Liver (tissue), 9 donors: ENCODE measurements around the gene ETV6. TPM values are rescaled to one million over a fixed set of nuclear protein-coding genes. Genes with fewer than 3 reads are reported as not detected.

Experiments used
- DNase-seq: peaks from one replicate; pipeline ENCODE4 v3.0.0-alpha.2; 2017; ENCODE audit warnings: low spot score
- H3K27ac ChIP-seq, 2 donors: one replicate each; pipeline ENCODE4 v1.7.0; 2013; ENCODE audit warnings: inconsistent platforms in 2 of 2, low read length in 2 of 2, control low read depth in 1 of 2, low read depth in 1 of 2, mild to moderate bottlenecking in 1 of 2
- H3K27me3 ChIP-seq, 4 donors: one replicate each; pipeline versions ENCODE4 v1.6.1 to v1.7.0; 2013; ENCODE audit warnings: low read length in 3 of 4, inconsistent platforms in 1 of 4, mild to moderate bottlenecking in 1 of 4, moderate library complexity in 1 of 4; ENCODE audit not compliant: control insufficient read depth in 4 of 4, insufficient read depth in 4 of 4
- H3K36me3 ChIP-seq, 4 donors: one replicate each; pipeline versions ENCODE4 v1.6.1 to v1.7.0; 2013; ENCODE audit warnings: low read length in 3 of 4, mild to moderate bottlenecking in 3 of 4, low read depth in 1 of 4, moderate library complexity in 1 of 4; ENCODE audit not compliant: control insufficient read depth in 4 of 4, insufficient read depth in 3 of 4
- H3K4me1 ChIP-seq, 4 donors: one replicate each; pipeline versions ENCODE4 v1.6.1 to v1.7.0; 2013; ENCODE audit warnings: low read length in 3 of 4, mild to moderate bottlenecking in 3 of 4, moderate library complexity in 1 of 4; ENCODE audit not compliant: control insufficient read depth in 4 of 4, insufficient read depth in 4 of 4
- H3K4me3 ChIP-seq, 3 donors: one replicate each; pipeline versions ENCODE4 v1.6.1 to v1.7.0; 2013; ENCODE audit warnings: low read length in 3 of 3, control low read depth in 1 of 3, low read depth in 1 of 3, mild to moderate bottlenecking in 1 of 3
- H3K9ac ChIP-seq, 2 donors: one replicate each; pipeline ENCODE4 v1.7.0; 2013; ENCODE audit warnings: low read length in 2 of 2, mild to moderate bottlenecking in 2 of 2, moderate library complexity in 2 of 2, control low read depth in 1 of 2, low read depth in 1 of 2
- H3K9me3 ChIP-seq, 4 donors: one replicate each; pipeline versions ENCODE4 v1.6.1 to v1.7.0; 2013; ENCODE audit warnings: low read length in 3 of 4; ENCODE audit not compliant: control insufficient read depth in 4 of 4
- FOXA1 ChIP-seq: IDR thresholded peaks from 2 replicates; pipeline ENCODE4 v1.6.1; 2016; ENCODE audit warnings: antibody characterized with exemption
- GABPA ChIP-seq, 2 donors: IDR thresholded peaks in 1 of 2; conservative IDR thresholded peaks in 1 of 2; 2 replicates each; pipeline ENCODE4 v1.6.1; 2016; ENCODE audit warnings: antibody characterized with exemption in 2 of 2, mild to moderate bottlenecking in 1 of 2, moderate library complexity in 1 of 2
- HNF4G ChIP-seq: IDR thresholded peaks from 2 replicates; pipeline ENCODE4 v1.6.1; 2016; ENCODE audit warnings: antibody characterized with exemption
- JUND ChIP-seq, 2 donors: IDR thresholded peaks; 2 replicates each; pipeline ENCODE4 v1.6.1; 2016; ENCODE audit warnings: antibody characterized with exemption in 2 of 2
- NR2F2 ChIP-seq: IDR thresholded peaks from 2 replicates; pipeline ENCODE4 v1.6.1; 2016; ENCODE audit warnings: antibody characterized with exemption
- RAD21 ChIP-seq, 2 donors: IDR thresholded peaks; 2 replicates each; pipeline ENCODE4 v1.6.1; 2016; ENCODE audit warnings: antibody characterized with exemption in 2 of 2, mild to moderate bottlenecking in 2 of 2
- RXRA ChIP-seq, 2 donors: IDR thresholded peaks; 2 replicates each; pipeline ENCODE4 v1.6.1; 2017 to 2018; ENCODE audit warnings: antibody characterized with exemption in 2 of 2, mild to moderate bottlenecking in 1 of 2
- SP1 ChIP-seq: IDR thresholded peaks from 2 replicates; pipeline ENCODE4 v1.6.1; 2018; ENCODE audit warnings: antibody characterized with exemption, mild to moderate bottlenecking
- TAF1 ChIP-seq: conservative IDR thresholded peaks from 2 replicates; pipeline ENCODE4 v1.6.1; 2016; ENCODE audit warnings: antibody characterized with exemption, mild to moderate bottlenecking
- YY1 ChIP-seq: IDR thresholded peaks from 2 replicates; pipeline ENCODE4 v1.6.1; 2016; ENCODE audit warnings: antibody characterized with exemption, mild to moderate bottlenecking
- WGBS: extraction: QIAGEN DNeasy Blood & Tissue Kit; methylation state at CpG from one replicate; pipeline ENCODE4 v1.1.7; 2013; 5-methylcytosine and 5-hydroxymethylcytosine counted together
- polyA plus RNA-seq, 2 donors: library from polyadenylated mRNA; stranded (reverse) in 1 of 2; unstranded in 1 of 2; fragments of 200-250 nt in 1 of 2; fragments of >200 nt in 1 of 2; fragmentation: Nextera tagmentation in 1 of 2; extraction: Ambion mirVana in 1 of 2; gene quantifications; one replicate each; pipeline versions ENCODE4 v1.2.1 to v1.2.3, GENCODE V29; 2013 to 2015
- total RNA-seq, 2 donors: library from RNA; depleted of rRNA; stranded (reverse); fragments of >200 nt; gene quantifications; one replicate each; pipeline ENCODE4 v1.2.3, GENCODE V29; 2014
- TF ChIP-seq, protein P1 (sequence below): IDR thresholded peaks from 2 replicates; pipeline ENCODE4 v1.6.1; 2016; ENCODE audit warnings: antibody characterized with exemption, mild to moderate bottlenecking
- TF ChIP-seq, protein P2 (sequence below): IDR thresholded peaks from 2 replicates; pipeline ENCODE4 v1.6.1; 2016; ENCODE audit warnings: antibody characterized with exemption
- TF ChIP-seq, protein P3 (sequence below): fragments of 150-350 bp; IDR thresholded peaks from 2 replicates; pipeline ENCODE4 v1.5.1; 2017; ENCODE audit warnings: improper control_type of control experiment, low read depth, low read length; ENCODE audit not compliant: missing input control
- TF ChIP-seq, protein P4 (sequence below): IDR thresholded peaks from 2 replicates; pipeline ENCODE4 v1.6.1; 2016; ENCODE audit warnings: antibody characterized with exemption
- donor health status: healthy.
- donor health status: healthy.
- donor health status: healthy.
- donor health status: healthy.
- donor health status: healthy.

The ETV6 gene
- total and polyA plus RNA-seq, 4 donors: 2.0 to 6.2 (median 3.5) TPM

DNA sequence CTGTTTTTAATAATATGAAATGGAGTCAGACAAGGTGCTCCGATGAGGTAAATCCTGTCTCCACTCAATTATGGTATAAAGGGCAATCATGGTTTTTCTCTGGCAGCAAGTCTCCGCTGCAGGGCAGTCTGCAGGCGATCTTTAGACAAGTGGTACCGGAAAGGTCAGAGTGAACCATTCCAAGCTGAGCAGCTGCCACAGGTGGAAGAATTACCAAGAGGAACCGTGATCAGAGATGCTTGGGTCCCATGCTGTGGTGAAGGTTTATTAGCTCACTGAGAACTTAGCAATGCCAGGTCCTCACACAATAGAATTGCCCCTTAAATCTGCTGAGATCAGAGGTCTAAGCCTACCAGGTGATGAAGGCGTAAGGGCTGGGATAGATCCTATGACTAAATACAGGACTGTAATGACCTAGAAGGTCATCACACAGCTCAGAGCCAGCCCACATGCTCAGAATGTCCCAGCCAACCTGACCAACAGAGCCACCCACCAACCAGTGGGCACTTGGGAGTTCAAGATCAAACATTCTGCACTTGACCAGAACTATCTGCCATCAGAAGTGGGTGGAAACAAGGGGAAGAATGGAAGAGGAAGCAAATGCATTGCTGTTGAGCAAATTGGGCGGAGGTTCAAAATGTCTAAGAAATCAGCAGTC lies 246.1 kb downstream of the ETV6 start:
- Histone ChIP-seq H3K27me3 (no peaks in the 10 kb centered on the region), H3K4me3 (no peak overlapping the region), H3K27ac (no peak overlapping the region), H3K9ac (no peak overlapping the region), H3K9me3 (no peaks in the 10 kb centered on the region), H3K4me1 (no peaks in the 10 kb centered on the region), H3K36me3 (peaks cover 2 to 10% (median 8%) of the 10 kb centered on the region in 4 donors)
- WGBS: 93% methylated on average over 7 of the region's 7 CpGs
- TF ChIP-seq RXRA (IDR thresholded peaks at IDR 0.05): no peak
- no peak for TF ChIP-seq JUND (IDR thresholded peaks at IDR 0.05)
- no peak for TF ChIP-seq HNF4G
- TF ChIP-seq YY1: no peak
- TF ChIP-seq RAD21 (IDR thresholded peaks at IDR 0.05): no peak
- TF ChIP-seq GABPA (IDR thresholded peaks at IDR 0.05 in 1 of 2, conservative IDR thresholded peaks at IDR 0.05 in 1 of 2): no peak
- TF ChIP-seq, protein P1, sequence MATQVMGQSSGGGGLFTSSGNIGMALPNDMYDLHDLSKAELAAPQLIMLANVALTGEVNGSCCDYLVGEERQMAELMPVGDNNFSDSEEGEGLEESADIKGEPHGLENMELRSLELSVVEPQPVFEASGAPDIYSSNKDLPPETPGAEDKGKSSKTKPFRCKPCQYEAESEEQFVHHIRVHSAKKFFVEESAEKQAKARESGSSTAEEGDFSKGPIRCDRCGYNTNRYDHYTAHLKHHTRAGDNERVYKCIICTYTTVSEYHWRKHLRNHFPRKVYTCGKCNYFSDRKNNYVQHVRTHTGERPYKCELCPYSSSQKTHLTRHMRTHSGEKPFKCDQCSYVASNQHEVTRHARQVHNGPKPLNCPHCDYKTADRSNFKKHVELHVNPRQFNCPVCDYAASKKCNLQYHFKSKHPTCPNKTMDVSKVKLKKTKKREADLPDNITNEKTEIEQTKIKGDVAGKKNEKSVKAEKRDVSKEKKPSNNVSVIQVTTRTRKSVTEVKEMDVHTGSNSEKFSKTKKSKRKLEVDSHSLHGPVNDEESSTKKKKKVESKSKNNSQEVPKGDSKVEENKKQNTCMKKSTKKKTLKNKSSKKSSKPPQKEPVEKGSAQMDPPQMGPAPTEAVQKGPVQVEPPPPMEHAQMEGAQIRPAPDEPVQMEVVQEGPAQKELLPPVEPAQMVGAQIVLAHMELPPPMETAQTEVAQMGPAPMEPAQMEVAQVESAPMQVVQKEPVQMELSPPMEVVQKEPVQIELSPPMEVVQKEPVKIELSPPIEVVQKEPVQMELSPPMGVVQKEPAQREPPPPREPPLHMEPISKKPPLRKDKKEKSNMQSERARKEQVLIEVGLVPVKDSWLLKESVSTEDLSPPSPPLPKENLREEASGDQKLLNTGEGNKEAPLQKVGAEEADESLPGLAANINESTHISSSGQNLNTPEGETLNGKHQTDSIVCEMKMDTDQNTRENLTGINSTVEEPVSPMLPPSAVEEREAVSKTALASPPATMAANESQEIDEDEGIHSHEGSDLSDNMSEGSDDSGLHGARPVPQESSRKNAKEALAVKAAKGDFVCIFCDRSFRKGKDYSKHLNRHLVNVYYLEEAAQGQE: no peak
- no peak for TF ChIP-seq TAF1
- TF ChIP-seq, protein P2, sequence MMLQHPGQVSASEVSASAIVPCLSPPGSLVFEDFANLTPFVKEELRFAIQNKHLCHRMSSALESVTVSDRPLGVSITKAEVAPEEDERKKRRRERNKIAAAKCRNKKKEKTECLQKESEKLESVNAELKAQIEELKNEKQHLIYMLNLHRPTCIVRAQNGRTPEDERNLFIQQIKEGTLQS: no peak
- no peak for TF ChIP-seq NR2F2
- TF ChIP-seq, protein P3, sequence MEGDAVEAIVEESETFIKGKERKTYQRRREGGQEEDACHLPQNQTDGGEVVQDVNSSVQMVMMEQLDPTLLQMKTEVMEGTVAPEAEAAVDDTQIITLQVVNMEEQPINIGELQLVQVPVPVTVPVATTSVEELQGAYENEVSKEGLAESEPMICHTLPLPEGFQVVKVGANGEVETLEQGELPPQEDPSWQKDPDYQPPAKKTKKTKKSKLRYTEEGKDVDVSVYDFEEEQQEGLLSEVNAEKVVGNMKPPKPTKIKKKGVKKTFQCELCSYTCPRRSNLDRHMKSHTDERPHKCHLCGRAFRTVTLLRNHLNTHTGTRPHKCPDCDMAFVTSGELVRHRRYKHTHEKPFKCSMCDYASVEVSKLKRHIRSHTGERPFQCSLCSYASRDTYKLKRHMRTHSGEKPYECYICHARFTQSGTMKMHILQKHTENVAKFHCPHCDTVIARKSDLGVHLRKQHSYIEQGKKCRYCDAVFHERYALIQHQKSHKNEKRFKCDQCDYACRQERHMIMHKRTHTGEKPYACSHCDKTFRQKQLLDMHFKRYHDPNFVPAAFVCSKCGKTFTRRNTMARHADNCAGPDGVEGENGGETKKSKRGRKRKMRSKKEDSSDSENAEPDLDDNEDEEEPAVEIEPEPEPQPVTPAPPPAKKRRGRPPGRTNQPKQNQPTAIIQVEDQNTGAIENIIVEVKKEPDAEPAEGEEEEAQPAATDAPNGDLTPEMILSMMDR: no peak
- no peak for TF ChIP-seq FOXA1
- TF ChIP-seq, protein P4, sequence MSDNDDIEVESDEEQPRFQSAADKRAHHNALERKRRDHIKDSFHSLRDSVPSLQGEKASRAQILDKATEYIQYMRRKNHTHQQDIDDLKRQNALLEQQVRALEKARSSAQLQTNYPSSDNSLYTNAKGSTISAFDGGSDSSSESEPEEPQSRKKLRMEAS: no peak
- TF ChIP-seq SP1: no peak
- no peak for DNase-seq

DNA sequence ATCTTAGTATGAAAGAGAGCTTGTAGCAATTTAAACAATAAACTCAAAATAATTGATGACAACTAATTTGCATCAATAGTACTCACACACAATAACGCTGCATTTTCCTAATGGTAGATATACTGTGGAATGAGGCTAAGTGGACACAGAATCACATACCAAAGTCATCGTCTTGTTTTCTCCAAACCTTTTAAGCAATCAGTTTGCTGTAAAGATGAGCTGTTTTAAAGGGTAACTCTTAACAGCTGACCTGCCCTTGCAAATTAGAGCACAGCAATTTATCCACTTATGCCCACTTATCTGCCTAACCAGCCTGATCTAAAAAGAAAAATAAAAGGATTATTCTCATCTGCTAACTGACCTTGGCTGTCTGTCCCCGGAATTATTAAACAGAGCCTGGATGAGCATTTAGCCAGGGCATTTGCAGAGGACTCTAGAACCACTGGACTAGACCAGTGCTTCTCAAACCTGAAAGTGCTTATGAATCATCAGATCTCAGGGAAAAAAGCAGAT lies 247.0 kb downstream of the ETV6 start:
- H3K9me3 ChIP-seq: no peaks in the 10 kb centered on the region
- no peak for DNase-seq

More for the DNA sequence above, 247.0 kb downstream of the ETV6 start:
- Histone ChIP-seq H3K27ac (no peak overlapping the region), H3K4me1 (no peaks in the 10 kb centered on the region), H3K36me3 (peaks cover under 1 to 10% (median 3%) of the 10 kb centered on the region in 4 donors), H3K9ac (no peak overlapping the region), H3K4me3 (no peak overlapping the region), H3K27me3 (no peaks in the 10 kb centered on the region)
- TF ChIP-seq, protein P1: no peak
- TF ChIP-seq JUND (IDR thresholded peaks at IDR 0.05) (no peak), NR2F2 (no peak)
- WGBS: 91% methylated on average over 3 of the region's 3 CpGs
